ENCODE data around the gene MDFIC2. TPM values are rescaled to one million over a fixed set of nuclear protein-coding genes. Genes with fewer than 3 reads are reported as not detected.

The MDFIC2 gene
- total RNA-seq, 1 experiment from 2014 or later: not detected

DNA sequence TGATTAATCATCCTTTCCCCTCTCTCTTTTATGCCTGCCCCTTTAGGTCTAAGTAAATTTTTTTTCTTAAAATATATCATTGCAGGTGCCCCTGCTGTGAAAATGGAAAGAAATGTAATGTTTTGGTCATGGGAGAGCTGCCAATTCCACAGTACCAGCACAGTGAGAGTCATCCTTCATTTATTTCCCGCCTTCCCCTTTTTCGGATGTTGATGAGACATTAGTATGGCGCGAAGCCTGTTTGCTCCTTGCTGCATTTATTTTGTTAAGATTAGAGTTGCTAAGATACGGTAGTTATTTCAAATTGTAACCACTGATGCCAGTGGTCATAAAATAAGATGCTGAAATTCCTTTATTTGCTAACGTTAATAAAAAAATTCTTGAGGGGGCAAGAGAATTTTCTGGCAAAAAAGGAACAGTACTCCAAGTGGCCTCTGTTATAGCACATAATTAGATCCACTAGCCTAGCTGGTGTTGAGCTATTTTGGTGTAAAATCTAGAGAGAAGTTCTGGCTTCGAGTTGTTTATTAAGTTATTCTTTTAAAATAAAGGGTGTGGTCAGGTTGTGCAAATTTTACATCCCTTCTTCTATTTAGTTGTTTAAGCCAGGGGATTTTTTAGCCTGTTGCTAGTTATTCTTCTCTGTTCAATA lies 62.8 kb downstream of the MDFIC2 start:
- H3K9me3 ChIP-seq (ENCODE audit: low read length): no peaks in the 10 kb centered on the region
- no peak overlapping the region for H3K4me2 ChIP-seq (ENCODE audit: low read depth, low read length, poor library complexity, severe bottlenecking)
- DNase-seq: no peak
- no peaks in the 10 kb centered on the region for H3K36me3 ChIP-seq (ENCODE audit: insufficient read depth, low read length)
- no peak overlapping the region for H3K9ac ChIP-seq (ENCODE audit: low read length)
- H3K4me3 ChIP-seq (ENCODE audit: low read length): no peak overlapping the region
- no peaks in the 10 kb centered on the region for H3K27me3 ChIP-seq (ENCODE audit: low read length)
- H3K27ac ChIP-seq (ENCODE audit: low read length): no peak overlapping the region
- H3K79me2 ChIP-seq (ENCODE audit: low read length): no peaks in the 10 kb centered on the region
- no peaks in the 10 kb centered on the region for H3K4me1 ChIP-seq (ENCODE audit: low read length)
- no peak overlapping the region for H2AFZ ChIP-seq (ENCODE audit: low read length)
- H3K9me2 ChIP-seq (replicated peaks; ENCODE audit: insufficient read depth, low read length): no peaks in the 10 kb centered on the region
- no peaks in the 10 kb centered on the region for H4K20me1 ChIP-seq (ENCODE audit: insufficient read depth, low read depth, low read length)

DNA sequence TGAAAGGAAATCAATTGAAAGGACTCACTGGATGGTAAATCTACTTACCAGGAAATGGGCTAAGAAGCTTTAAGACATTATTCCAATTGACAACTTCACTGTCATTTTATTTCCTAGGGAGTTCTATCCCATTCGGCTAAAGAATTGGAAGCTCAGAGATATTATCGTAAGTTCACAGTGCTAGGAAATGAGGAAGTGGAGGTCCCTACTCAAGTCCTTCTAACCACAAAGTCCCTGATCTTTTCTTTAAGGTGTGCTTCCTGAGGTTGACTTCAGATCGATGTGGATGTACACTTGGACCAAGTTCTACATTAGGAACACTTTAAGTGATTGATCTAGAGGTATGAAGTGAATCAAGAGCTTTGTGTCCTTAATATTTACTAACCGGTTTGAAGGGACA lies 63.6 kb downstream of the MDFIC2 start:
- Histone ChIP-seq H3K79me2 (ENCODE audit: low read length) (no peaks in the 10 kb centered on the region), H3K4me1 (ENCODE audit: low read length) (no peaks in the 10 kb centered on the region), H3K27ac (ENCODE audit: low read length) (no peak overlapping the region), H3K27me3 (ENCODE audit: low read length) (no peaks in the 10 kb centered on the region), H3K9me2 (replicated peaks; ENCODE audit: insufficient read depth, low read length) (no peaks in the 10 kb centered on the region), H3K9ac (ENCODE audit: low read length) (no peak overlapping the region), H3K36me3 (ENCODE audit: insufficient read depth, low read length) (no peaks in the 10 kb centered on the region), H3K9me3 (ENCODE audit: low read length) (no peaks in the 10 kb centered on the region), H3K4me2 (ENCODE audit: low read depth, low read length, poor library complexity, severe bottlenecking) (no peak overlapping the region), H4K20me1 (ENCODE audit: insufficient read depth, low read depth, low read length) (no peaks in the 10 kb centered on the region), H2AFZ (ENCODE audit: low read length) (no peak overlapping the region), H3K4me3 (ENCODE audit: low read length) (no peak overlapping the region)
- no peak for DNase-seq

- Histone ChIP-seq H3K27me3 (ENCODE audit: low read length) (no peaks in the 10 kb centered on the region), H3K4me1 (ENCODE audit: low read length) (no peaks in the 10 kb centered on the region), H3K9ac (ENCODE audit: low read length) (no peak overlapping the region), H4K20me1 (ENCODE audit: insufficient read depth, low read depth, low read length) (no peaks in the 10 kb centered on the region), H3K27ac (ENCODE audit: low read length) (no peak overlapping the region), H2AFZ (ENCODE audit: low read length) (no peak overlapping the region), H3K79me2 (ENCODE audit: low read length) (no peaks in the 10 kb centered on the region), H3K9me2 (replicated peaks; ENCODE audit: insufficient read depth, low read length) (no peaks in the 10 kb centered on the region), H3K4me2 (ENCODE audit: low read depth, low read length, poor library complexity, severe bottlenecking) (no peak overlapping the region), H3K4me3 (ENCODE audit: low read length) (no peak overlapping the region), H3K9me3 (ENCODE audit: low read length) (no peaks in the 10 kb centered on the region), H3K36me3 (ENCODE audit: insufficient read depth, low read length) (no peaks in the 10 kb centered on the region)
- DNase-seq: no peak
Observed at GRCh38 chr3:70247955-70248354, 64.5 kb downstream of the MDFIC2 start.

DNA sequence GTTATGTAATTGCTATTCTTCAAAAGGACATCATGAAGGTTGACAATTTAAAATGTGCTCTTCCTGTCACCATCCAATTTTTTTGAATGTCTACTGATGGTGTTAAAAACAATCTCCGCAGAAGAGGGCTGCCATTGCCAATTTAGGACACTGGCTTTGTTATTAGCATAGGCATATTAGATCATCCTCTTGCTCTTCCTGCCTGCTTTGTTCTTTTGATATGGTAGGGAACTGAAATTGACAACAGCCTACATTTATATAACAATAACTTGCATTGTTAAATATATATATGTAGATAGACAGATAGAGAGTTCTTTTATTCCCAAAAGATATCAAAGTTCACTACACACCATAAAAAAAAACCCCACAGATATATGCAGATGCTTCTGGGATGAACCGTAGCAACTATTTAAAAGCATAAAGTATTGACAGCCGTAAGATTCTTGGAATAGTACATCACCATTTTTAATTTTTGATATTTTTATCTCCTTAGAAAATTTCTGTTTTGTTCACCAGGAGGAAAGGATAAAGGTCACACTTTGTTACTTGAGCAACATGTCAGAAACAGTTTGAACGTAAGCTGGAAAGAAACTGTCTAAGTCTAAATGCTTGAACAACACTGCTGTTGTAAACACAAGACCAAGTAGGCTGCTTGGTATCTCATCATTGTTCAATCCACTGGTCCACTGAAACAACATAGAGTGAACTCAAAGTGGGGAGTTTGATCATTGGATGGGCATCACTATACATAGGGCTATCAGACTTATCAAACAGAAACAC lies 66.5 kb downstream of the MDFIC2 start:
- no peaks in the 10 kb centered on the region for H4K20me1 ChIP-seq (ENCODE audit: insufficient read depth, low read depth, low read length)
- H3K9me3 ChIP-seq (ENCODE audit: low read length): no peaks in the 10 kb centered on the region
- H3K4me2 ChIP-seq (ENCODE audit: low read depth, low read length, poor library complexity, severe bottlenecking): no peak overlapping the region
- no peak for DNase-seq
- H3K79me2 ChIP-seq (ENCODE audit: low read length): no peaks in the 10 kb centered on the region
- no peaks in the 10 kb centered on the region for H3K9me2 ChIP-seq (replicated peaks; ENCODE audit: insufficient read depth, low read length)
- no peak overlapping the region for H2AFZ ChIP-seq (ENCODE audit: low read length)
- no peak overlapping the region for H3K27ac ChIP-seq (ENCODE audit: low read length)
- no peaks in the 10 kb centered on the region for H3K27me3 ChIP-seq (ENCODE audit: low read length)
- no peaks in the 10 kb centered on the region for H3K36me3 ChIP-seq (ENCODE audit: insufficient read depth, low read length)
- H3K9ac ChIP-seq (ENCODE audit: low read length): no peak overlapping the region
- no peaks in the 10 kb centered on the region for H3K4me1 ChIP-seq (ENCODE audit: low read length)
- H3K4me3 ChIP-seq (ENCODE audit: low read length): no peak overlapping the region

DNA sequence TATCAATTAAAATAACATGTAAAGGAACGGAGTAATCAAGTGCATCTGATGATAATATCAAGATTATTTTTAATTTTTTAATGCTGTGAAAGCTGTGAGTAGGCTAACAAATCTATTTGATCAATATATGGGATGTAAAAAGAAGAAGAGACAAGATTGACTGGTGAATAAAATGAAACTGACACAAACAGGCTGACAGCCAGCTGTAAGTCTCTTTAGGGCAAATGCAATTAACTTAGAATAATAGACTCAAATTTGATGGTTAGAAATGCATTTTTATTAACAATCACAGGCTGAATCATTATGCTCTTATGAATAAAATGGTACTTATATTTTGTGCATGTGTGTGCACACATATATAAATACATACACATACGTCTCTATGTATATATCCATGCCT lies 68.0 kb downstream of the MDFIC2 start:
- H4K20me1 ChIP-seq (ENCODE audit: insufficient read depth, low read depth, low read length): no peaks in the 10 kb centered on the region
- no peaks in the 10 kb centered on the region for H3K79me2 ChIP-seq (ENCODE audit: low read length)
- no peak overlapping the region for H2AFZ ChIP-seq (ENCODE audit: low read length)
- no peak for DNase-seq
- no peak overlapping the region for H3K9ac ChIP-seq (ENCODE audit: low read length)
- H3K27me3 ChIP-seq (ENCODE audit: low read length): no peaks in the 10 kb centered on the region
- H3K4me1 ChIP-seq (ENCODE audit: low read length): no peaks in the 10 kb centered on the region
- no peak overlapping the region for H3K27ac ChIP-seq (ENCODE audit: low read length)
- no peak overlapping the region for H3K4me3 ChIP-seq (ENCODE audit: low read length)
- H3K9me2 ChIP-seq (replicated peaks; ENCODE audit: insufficient read depth, low read length): no peaks in the 10 kb centered on the region
- H3K9me3 ChIP-seq (ENCODE audit: low read length): no peaks in the 10 kb centered on the region
- no peaks in the 10 kb centered on the region for H3K36me3 ChIP-seq (ENCODE audit: insufficient read depth, low read length)
- H3K4me2 ChIP-seq (ENCODE audit: low read depth, low read length, poor library complexity, severe bottlenecking): no peak overlapping the region

DNA sequence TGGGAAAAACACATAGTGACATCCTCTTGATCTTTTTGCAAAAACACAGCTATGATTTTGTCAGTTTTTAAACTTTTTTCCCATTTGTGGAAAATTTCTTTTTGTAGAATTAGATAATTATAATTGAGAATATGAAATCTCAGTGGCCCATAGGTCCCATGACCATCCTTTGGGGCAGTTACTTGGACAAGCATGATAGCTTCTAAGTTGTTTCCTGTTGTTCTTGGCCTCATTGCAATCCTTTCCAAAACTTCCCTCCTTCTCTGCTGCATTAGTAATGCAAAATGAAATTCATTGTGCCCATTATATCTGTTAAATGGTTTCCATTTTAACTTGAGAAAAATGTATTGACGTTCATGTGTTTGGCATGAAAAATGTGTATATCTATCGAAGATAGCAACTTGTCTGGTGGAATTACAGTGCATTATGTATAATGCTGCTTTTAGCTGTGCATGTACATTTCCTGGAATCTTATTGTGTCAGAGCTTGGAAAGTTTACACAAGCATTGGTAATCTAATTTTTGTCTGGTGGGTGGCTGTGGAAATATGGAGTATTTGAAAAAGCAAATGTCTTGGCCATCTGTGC lies 70.0 kb downstream of the MDFIC2 start:
- H4K20me1 ChIP-seq (ENCODE audit: insufficient read depth, low read depth, low read length): no peaks in the 10 kb centered on the region
- no peaks in the 10 kb centered on the region for H3K27me3 ChIP-seq (ENCODE audit: low read length)
- no peaks in the 10 kb centered on the region for H3K79me2 ChIP-seq (ENCODE audit: low read length)
- DNase-seq: no peak
- H3K4me2 ChIP-seq (ENCODE audit: low read depth, low read length, poor library complexity, severe bottlenecking): no peak overlapping the region
- no peaks in the 10 kb centered on the region for H3K4me1 ChIP-seq (ENCODE audit: low read length)
- H3K4me3 ChIP-seq (ENCODE audit: low read length): no peak overlapping the region
- no peaks in the 10 kb centered on the region for H3K9me2 ChIP-seq (replicated peaks; ENCODE audit: insufficient read depth, low read length)
- no peak overlapping the region for H3K9ac ChIP-seq (ENCODE audit: low read length)
- no peak overlapping the region for H2AFZ ChIP-seq (ENCODE audit: low read length)
- no peaks in the 10 kb centered on the region for H3K36me3 ChIP-seq (ENCODE audit: insufficient read depth, low read length)
- no peaks in the 10 kb centered on the region for H3K9me3 ChIP-seq (ENCODE audit: low read length)
- H3K27ac ChIP-seq (ENCODE audit: low read length): no peak overlapping the region

DNA sequence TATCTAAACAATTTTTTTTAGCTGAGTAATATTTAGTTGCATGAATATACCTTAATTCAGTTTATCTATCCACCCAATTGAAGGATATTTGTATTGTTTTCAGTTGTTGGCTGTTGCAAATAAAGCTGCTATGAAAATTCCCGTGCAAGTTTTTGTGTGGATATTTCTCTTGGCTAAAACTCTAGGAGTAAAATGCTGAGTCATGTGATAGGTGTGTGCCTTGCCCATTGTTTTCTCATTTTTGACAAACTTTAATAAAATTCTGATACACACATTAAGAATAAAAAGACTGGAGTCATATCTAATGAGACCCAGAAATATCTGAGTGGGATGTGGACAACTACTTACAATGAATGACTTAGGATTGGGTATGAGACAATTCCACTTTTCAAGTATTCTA lies 78.6 kb downstream of the MDFIC2 start:
- no peak for DNase-seq
- Histone ChIP-seq H3K4me2 (ENCODE audit: low read depth, low read length, poor library complexity, severe bottlenecking) (no peak overlapping the region), H3K27ac (ENCODE audit: low read length) (no peak overlapping the region), H3K9me3 (ENCODE audit: low read length) (no peaks in the 10 kb centered on the region), H3K9ac (ENCODE audit: low read length) (no peak overlapping the region), H2AFZ (ENCODE audit: low read length) (no peak overlapping the region), H3K27me3 (ENCODE audit: low read length) (no peaks in the 10 kb centered on the region), H3K79me2 (ENCODE audit: low read length) (no peaks in the 10 kb centered on the region), H3K4me1 (ENCODE audit: low read length) (no peaks in the 10 kb centered on the region), H3K4me3 (ENCODE audit: low read length) (no peak overlapping the region), H4K20me1 (ENCODE audit: insufficient read depth, low read depth, low read length) (no peaks in the 10 kb centered on the region), H3K36me3 (ENCODE audit: insufficient read depth, low read length) (no peaks in the 10 kb centered on the region), H3K9me2 (replicated peaks; ENCODE audit: insufficient read depth, low read length) (no peaks in the 10 kb centered on the region)

GRCh38 chr3:70233112-70233511 lies 79.3 kb downstream of the MDFIC2 start:
- H3K36me3 ChIP-seq (ENCODE audit: insufficient read depth, low read length): no peaks in the 10 kb centered on the region
- no peak overlapping the region for H3K4me3 ChIP-seq (ENCODE audit: low read length)
- no peak overlapping the region for H3K4me2 ChIP-seq (ENCODE audit: low read depth, low read length, poor library complexity, severe bottlenecking)
- H2AFZ ChIP-seq (ENCODE audit: low read length): no peak overlapping the region
- no peaks in the 10 kb centered on the region for H3K4me1 ChIP-seq (ENCODE audit: low read length)
- no peak overlapping the region for H3K27ac ChIP-seq (ENCODE audit: low read length)
- no peaks in the 10 kb centered on the region for H3K9me3 ChIP-seq (ENCODE audit: low read length)
- no peak overlapping the region for H3K9ac ChIP-seq (ENCODE audit: low read length)
- no peaks in the 10 kb centered on the region for H3K79me2 ChIP-seq (ENCODE audit: low read length)
- H4K20me1 ChIP-seq (ENCODE audit: insufficient read depth, low read depth, low read length): no peaks in the 10 kb centered on the region
- DNase-seq: no peak
- H3K27me3 ChIP-seq (ENCODE audit: low read length): no peaks in the 10 kb centered on the region
- H3K9me2 ChIP-seq (replicated peaks; ENCODE audit: insufficient read depth, low read length): no peaks in the 10 kb centered on the region
